ENCODE measurements around the gene RIPOR2. TPM values are rescaled to one million over a fixed set of nuclear protein-coding genes. Genes with fewer than 3 reads are reported as not detected.

The RIPOR2 gene
- total and polyA plus RNA-seq, 10 of the 15 experiments (the other 5 are each of a cell fraction or from before 2014, with no cell fraction given), result 22.2 to 48.2 (median 34.7) TPM

- BruUV-seq (replicated peaks), result no TSS peak
- no peaks in the 10 kb centered on the region for H4K20me1 ChIP-seq (ENCODE audit: control insufficient read depth, insufficient read depth)
- H3K27me3 ChIP-seq (replicated peaks in 1 of 2; ENCODE audit: control insufficient read depth in 2 of 2, insufficient read depth in 2 of 2, low read length in 1 of 2), result no peaks in the 10 kb centered on the region
- WGBS (ENCODE audit: insufficient coverage, insufficient replicate concordance, low lambda C conversion rate, missing lambda C conversion rate), result 96% methylated on average over 3 of the region's 3 CpGs
- H3K9ac ChIP-seq (ENCODE audit: control insufficient read depth, insufficient read depth, low read length), result no peak overlapping the region
- ATAC-seq (no peak), DNase-seq (ENCODE audit: low read depth, low spot score) (no peak), FAIRE-seq (no peak)
- H3K9me3 ChIP-seq (replicated peaks; ENCODE audit: control insufficient read depth, insufficient read depth, low read length), result no peaks in the 10 kb centered on the region
- H3K79me2 ChIP-seq (ENCODE audit: control insufficient read depth, insufficient read depth, low read length), result no peaks in the 10 kb centered on the region
- in situ Hi-C loops (cut with MboI) (no loop called here), intact Hi-C loops (cut with micrococcal nuclease; ENCODE audit: unreplicated experiment) (no loop called here)
- peaks cover 0 to 3% of the 10 kb centered on the region in 2 experiments; a peak in 2 of 4 replicates for H3K36me3 ChIP-seq (ENCODE audit: control insufficient read depth in 2 of 2, insufficient read depth in 2 of 2, low read length in 1 of 2)
- H3K4me1 ChIP-seq (ENCODE audit: control insufficient read depth, insufficient read depth, low read length), result no peaks in the 10 kb centered on the region
- ChIA-PET RAD21 (ENCODE audit: unreplicated experiment) (interaction anchor here (1.1 kb wide), 1 partner anchor 162 kb away, joined by 3 read pairs; no protein-coding TSS in a partner anchor), POLR2A (no interaction called here), SMC1A (ENCODE audit: uncharacterized antibody, unreplicated experiment) (interaction anchor here (0.8 to 1.6 kb wide), 4 partner anchors 10 to 241 kb away, joined by 3 to 6 read pairs (median 4); no protein-coding TSS in a partner anchor), CTCF (interaction anchor here (0.8 to 1.7 kb wide), 6 partner anchors 19 to 197 kb away, joined by 3 to 5 read pairs (median 3); no protein-coding TSS in a partner anchor)
- TF ChIP-seq CBFB (IDR thresholded peaks at IDR 0.05; ENCODE audit: low read depth), result no peak
- TF ChIP-seq EZH2 (IDR thresholded peaks at IDR 0.05; ENCODE audit: borderline replicate concordance, control insufficient read depth, low read depth, low read length), result no peak
- no peak for TF ChIP-seq BCLAF1 (IDR thresholded peaks at IDR 0.05)
- no peak for TF ChIP-seq NR2F1 (conservative IDR thresholded peaks at IDR 0.05)
- TF ChIP-seq PAX8 (IDR thresholded peaks at IDR 0.05), result no peak
- TF ChIP-seq ZNF207 (IDR thresholded peaks at IDR 0.05; ENCODE audit: borderline replicate concordance), result no peak
- TF ChIP-seq USF1 (IDR thresholded peaks at IDR 0.05; ENCODE audit: borderline replicate concordance, extremely low read length, insufficient read depth, low read depth, low read length), result no peak
- no peak for TF ChIP-seq FOXK2 (IDR thresholded peaks at IDR 0.05)
- no peak for TF ChIP-seq ZNF384 (IDR thresholded peaks at IDR 0.05; ENCODE audit: borderline replicate concordance, low read depth, low read length)
- TF ChIP-seq POLR2A (IDR thresholded peaks at IDR 0.05; ENCODE audit: low read depth, low read length), result no peak
- no peak for TF ChIP-seq NFXL1 (IDR thresholded peaks at IDR 0.05; ENCODE audit: borderline replicate concordance)
- TF ChIP-seq, protein P1, sequence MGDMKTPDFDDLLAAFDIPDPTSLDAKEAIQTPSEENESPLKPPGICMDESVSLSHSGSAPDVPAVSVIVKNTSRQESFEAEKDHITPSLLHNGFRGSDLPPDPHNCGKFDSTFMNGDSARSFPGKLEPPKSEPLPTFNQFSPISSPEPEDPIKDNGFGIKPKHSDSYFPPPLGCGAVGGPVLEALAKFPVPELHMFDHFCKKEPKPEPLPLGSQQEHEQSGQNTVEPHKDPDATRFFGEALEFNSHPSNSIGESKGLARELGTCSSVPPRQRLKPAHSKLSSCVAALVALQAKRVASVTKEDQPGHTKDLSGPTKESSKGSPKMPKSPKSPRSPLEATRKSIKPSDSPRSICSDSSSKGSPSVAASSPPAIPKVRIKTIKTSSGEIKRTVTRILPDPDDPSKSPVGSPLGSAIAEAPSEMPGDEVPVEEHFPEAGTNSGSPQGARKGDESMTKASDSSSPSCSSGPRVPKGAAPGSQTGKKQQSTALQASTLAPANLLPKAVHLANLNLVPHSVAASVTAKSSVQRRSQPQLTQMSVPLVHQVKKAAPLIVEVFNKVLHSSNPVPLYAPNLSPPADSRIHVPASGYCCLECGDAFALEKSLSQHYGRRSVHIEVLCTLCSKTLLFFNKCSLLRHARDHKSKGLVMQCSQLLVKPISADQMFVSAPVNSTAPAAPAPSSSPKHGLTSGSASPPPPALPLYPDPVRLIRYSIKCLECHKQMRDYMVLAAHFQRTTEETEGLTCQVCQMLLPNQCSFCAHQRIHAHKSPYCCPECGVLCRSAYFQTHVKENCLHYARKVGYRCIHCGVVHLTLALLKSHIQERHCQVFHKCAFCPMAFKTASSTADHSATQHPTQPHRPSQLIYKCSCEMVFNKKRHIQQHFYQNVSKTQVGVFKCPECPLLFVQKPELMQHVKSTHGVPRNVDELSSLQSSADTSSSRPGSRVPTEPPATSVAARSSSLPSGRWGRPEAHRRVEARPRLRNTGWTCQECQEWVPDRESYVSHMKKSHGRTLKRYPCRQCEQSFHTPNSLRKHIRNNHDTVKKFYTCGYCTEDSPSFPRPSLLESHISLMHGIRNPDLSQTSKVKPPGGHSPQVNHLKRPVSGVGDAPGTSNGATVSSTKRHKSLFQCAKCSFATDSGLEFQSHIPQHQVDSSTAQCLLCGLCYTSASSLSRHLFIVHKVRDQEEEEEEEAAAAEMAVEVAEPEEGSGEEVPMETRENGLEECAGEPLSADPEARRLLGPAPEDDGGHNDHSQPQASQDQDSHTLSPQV (IDR thresholded peaks at IDR 0.05), result no peak
- TF ChIP-seq CBX3 (IDR thresholded peaks at IDR 0.05; ENCODE audit: borderline replicate concordance, low read depth), result no peak
- no peak for TF ChIP-seq FOXM1 (IDR thresholded peaks at IDR 0.05; ENCODE audit: low read depth, low read length)
- no peak for TF ChIP-seq NRF1 (conservative IDR thresholded peaks at IDR 0.05; ENCODE audit: low read depth, low read length)
- TF ChIP-seq SPI1 (IDR thresholded peaks at IDR 0.05; ENCODE audit: borderline replicate concordance, insufficient read depth, low read depth, low read length), result no peak
- TF ChIP-seq NFIC (IDR thresholded peaks at IDR 0.05; ENCODE audit: low read depth, low read length), result no peak
- no peak overlapping the region for H2AFZ ChIP-seq (ENCODE audit: control insufficient read depth, low read depth, low read length)
- H3K27ac ChIP-seq (ENCODE audit: control insufficient read depth, insufficient read depth), result no peak overlapping the region
- H3K4me2 ChIP-seq (ENCODE audit: control insufficient read depth, insufficient read depth), result no peak overlapping the region
- no peak overlapping the region for H3K4me3 ChIP-seq
Measured at GRCh38 chr6:24829657-24830056, 106.1 kb downstream of the RIPOR2 start.
